ENCODE data around the gene SLC35A2.
A peak's percentile ranks its signal among the peaks of the same experiment; 100 is the strongest.

DNA sequence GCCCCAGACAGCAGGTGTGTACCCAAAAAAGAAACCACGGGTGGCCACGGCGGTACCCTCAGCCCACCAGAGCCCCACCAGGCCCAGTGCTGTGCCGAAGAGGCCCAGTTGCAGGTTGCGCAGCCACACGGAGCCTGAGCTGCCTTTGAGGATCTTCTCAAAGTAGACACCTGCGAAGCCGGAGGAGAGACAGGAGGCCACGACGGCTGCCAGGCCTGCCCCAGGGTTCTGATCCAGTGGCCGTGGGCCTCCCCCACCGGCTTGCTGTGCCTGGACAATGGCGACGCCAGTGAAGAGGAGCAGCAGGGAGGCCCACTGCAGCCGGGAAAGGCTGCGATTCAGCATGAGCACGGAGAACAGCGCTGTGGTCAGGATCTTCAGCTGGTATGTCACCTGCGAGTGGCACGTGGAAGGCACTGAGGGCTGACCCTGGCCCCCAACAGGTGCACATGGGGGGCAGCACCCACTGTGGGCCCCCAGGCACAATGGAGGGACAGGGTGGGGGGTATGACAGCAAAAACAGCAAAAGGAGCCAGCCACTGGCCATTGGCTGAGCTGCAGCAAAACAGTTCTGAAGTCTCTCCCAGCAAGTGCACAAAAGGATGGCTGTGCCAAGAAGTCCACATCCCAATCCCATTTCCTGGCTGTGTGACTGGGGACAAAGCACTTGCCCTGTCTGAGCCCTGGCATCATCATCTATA, 6.2 kb downstream of the SLC35A2 start:
- TF ChIP-seq, protein P1, sequence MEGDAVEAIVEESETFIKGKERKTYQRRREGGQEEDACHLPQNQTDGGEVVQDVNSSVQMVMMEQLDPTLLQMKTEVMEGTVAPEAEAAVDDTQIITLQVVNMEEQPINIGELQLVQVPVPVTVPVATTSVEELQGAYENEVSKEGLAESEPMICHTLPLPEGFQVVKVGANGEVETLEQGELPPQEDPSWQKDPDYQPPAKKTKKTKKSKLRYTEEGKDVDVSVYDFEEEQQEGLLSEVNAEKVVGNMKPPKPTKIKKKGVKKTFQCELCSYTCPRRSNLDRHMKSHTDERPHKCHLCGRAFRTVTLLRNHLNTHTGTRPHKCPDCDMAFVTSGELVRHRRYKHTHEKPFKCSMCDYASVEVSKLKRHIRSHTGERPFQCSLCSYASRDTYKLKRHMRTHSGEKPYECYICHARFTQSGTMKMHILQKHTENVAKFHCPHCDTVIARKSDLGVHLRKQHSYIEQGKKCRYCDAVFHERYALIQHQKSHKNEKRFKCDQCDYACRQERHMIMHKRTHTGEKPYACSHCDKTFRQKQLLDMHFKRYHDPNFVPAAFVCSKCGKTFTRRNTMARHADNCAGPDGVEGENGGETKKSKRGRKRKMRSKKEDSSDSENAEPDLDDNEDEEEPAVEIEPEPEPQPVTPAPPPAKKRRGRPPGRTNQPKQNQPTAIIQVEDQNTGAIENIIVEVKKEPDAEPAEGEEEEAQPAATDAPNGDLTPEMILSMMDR (IDR thresholded peaks at IDR 0.05 in 8 of 11, conservative IDR thresholded peaks at IDR 0.05 in 3 of 11) = no peak
- peak in 1 of 3 donors; percentile 38 for TF ChIP-seq POLR2AphosphoS5 (IDR thresholded peaks at IDR 0.05)

All from spleen (tissue), 7 donors.